K562 (cell line): ENCODE measurements around the gene SLC12A9. TPM values are rescaled to one million over a fixed set of nuclear protein-coding genes. Genes with fewer than 3 reads are reported as not detected.
A peak's percentile ranks its signal among the peaks of the same experiment; 100 is the strongest.

ENCODE experiments used
- ATF7 ChIP-seq: fragments of 450-650 bp; IDR thresholded peaks from 2 replicates; pipeline ENCODE4 v1.7.1; 2014; ENCODE audit warnings: mild to moderate bottlenecking, moderate library complexity
- BRD4 ChIP-seq: fragments of 200-600 bp; sonication (generic); IDR thresholded peaks from 2 replicates; pipeline ENCODE4 v1.6.1; 2017; ENCODE audit warnings: inconsistent platforms
- CBX1 ChIP-seq: sonication (generic); IDR thresholded peaks from 2 replicates; pipeline ENCODE4 v1.6.1; 2016; ENCODE audit warnings: antibody characterized with exemption, low read depth, mild to moderate bottlenecking
- CHD4 ChIP-seq: fragments of 200-600 bp; sonication (generic); IDR thresholded peaks from 3 replicates; pipeline ENCODE4 v1.6.1; 2012; ENCODE audit warnings: low read depth, mild to moderate bottlenecking, mixed read lengths, low read length, inconsistent platforms; ENCODE audit not compliant: insufficient read depth, insufficient replicate concordance, poor library complexity, severe bottlenecking
- DLX4 ChIP-seq: fragments of 250-450 bp; sonication (Bioruptor Pico); IDR thresholded peaks from 2 replicates; pipeline ENCODE4 v1.6.1; 2021; ENCODE audit warnings: mild to moderate bottlenecking
- HIVEP1 ChIP-seq: fragments of 250-450 bp; sonication (Bioruptor Pico); IDR thresholded peaks from 2 replicates; pipeline ENCODE4 v1.4.0; 2020; ENCODE audit warnings: mild to moderate bottlenecking
- KLF1 ChIP-seq: fragments of 450-650 bp; IDR thresholded peaks from 2 replicates; pipeline ENCODE4 v1.6.1; 2016; ENCODE audit warnings: missing genetic modification characterization, missing compliant biosample characterization
- MEF2A ChIP-seq: IDR thresholded peaks from 2 replicates; pipeline ENCODE4 v1.6.1; 2011; ENCODE audit warnings: low read depth, mild to moderate bottlenecking, low read length, moderate library complexity; ENCODE audit not compliant: control insufficient read depth
- OTX1 ChIP-seq: fragments of 450-650 bp; formaldehyde crosslinking; IDR thresholded peaks from 2 replicates; pipeline ENCODE4 v1.4.0; 2022; ENCODE audit warnings: mild to moderate bottlenecking
- PHB2 ChIP-seq: fragments of 450-650 bp; IDR thresholded peaks from 2 replicates; pipeline ENCODE4 v1.6.1; 2017; ENCODE audit warnings: low read depth
- POLR2AphosphoS2 ChIP-seq: IDR thresholded peaks from 2 replicates; pipeline ENCODE4 v1.6.1; 2012; ENCODE audit warnings: low read length, improper control_type of control experiment
- POLR3G ChIP-seq: IDR thresholded peaks from 2 replicates; pipeline ENCODE4 v1.6.1; 2011; ENCODE audit not compliant: insufficient read length, insufficient replicate concordance; ENCODE audit errors: extremely low read depth
- RB1 ChIP-seq: fragments of 450-650 bp; IDR thresholded peaks from 2 replicates; pipeline ENCODE4 v1.6.1; 2017; ENCODE audit warnings: low read depth, mild to moderate bottlenecking
- RBBP5 ChIP-seq: fragments of 200-600 bp; sonication (generic); IDR thresholded peaks from 2 replicates; pipeline ENCODE4 v1.6.1; 2012; ENCODE audit warnings: borderline replicate concordance, mild to moderate bottlenecking, low read length, control low read depth, inconsistent platforms; ENCODE audit not compliant: insufficient read depth, poor library complexity, severe bottlenecking
- RFX7 ChIP-seq: fragments of 250-450 bp; sonication (Bioruptor Pico); IDR thresholded peaks from 2 replicates; pipeline ENCODE4 v1.5.1; 2021; ENCODE audit warnings: mild to moderate bottlenecking
- SAFB ChIP-seq: fragments of 200-400 bp; formaldehyde crosslinking; IDR thresholded peaks from 2 replicates; pipeline ENCODE4 v1.6.1; 2017; ENCODE audit warnings: low read depth, low read length, borderline replicate concordance
- SMAD1 ChIP-seq: fragments of 150-350 bp; IDR thresholded peaks from 2 replicates; pipeline ENCODE4 v1.6.1; 2014; ENCODE audit warnings: low read length, low read depth; ENCODE audit not compliant: partially characterized antibody
- SNIP1 ChIP-seq: fragments of 450-650 bp; IDR thresholded peaks from 2 replicates; pipeline ENCODE4 v1.7.1; 2017; ENCODE audit warnings: low read depth, mild to moderate bottlenecking
- SREBF2 ChIP-seq: sonication (generic); formaldehyde crosslinking; IDR thresholded peaks from 2 replicates; pipeline ENCODE4 v1.4.0; 2020; ENCODE audit warnings: mild to moderate bottlenecking, missing genetic modification reagents
- SRSF1 ChIP-seq: fragments of 200-400 bp; formaldehyde crosslinking; IDR thresholded peaks from 2 replicates; pipeline ENCODE4 v1.6.1; 2017; ENCODE audit warnings: mild to moderate bottlenecking, low read depth, low read length, moderate library complexity
- ZNF174 ChIP-seq: fragments of 250-450 bp; sonication (Bioruptor Pico); IDR thresholded peaks from 2 replicates; pipeline ENCODE4 v1.4.0; 2020; ENCODE audit warnings: mild to moderate bottlenecking
- ZNF197 ChIP-seq: fragments of 200-800 bp; sonication (Bioruptor generic); IDR thresholded peaks from 2 replicates; pipeline ENCODE4 v1.6.1; 2016; ENCODE audit warnings: low read depth, missing genetic modification characterization, missing compliant biosample characterization
- ZNF586 ChIP-seq: fragments of 450-650 bp; formaldehyde crosslinking; conservative IDR thresholded peaks from 2 replicates; pipeline ENCODE4 v1.4.0; 2020; ENCODE audit warnings: mild to moderate bottlenecking, moderate library complexity
- polyA plus RNA-seq, 8 experiments: library from polyadenylated mRNA; depleted of rRNA in 4 of 8; stranded (reverse) in 5 of 8; unstranded in 3 of 8; fragments of >200 nt; fragmentation: Nextera tagmentation in 2 of 8; fragmentation: Illumina TruSeq in 1 of 8; extraction: Ambion mirVana in 2 of 8; extraction: Trizol in 1 of 8; gene quantifications; 2 replicates each; pipeline versions ENCODE4 v1.2.1 to v1.2.3, GENCODE V29; 2011 to 2014; ENCODE audit warnings: inconsistent platforms in 1 of 8, missing spikeins in 1 of 8
- total RNA-seq, 7 experiments: library from RNA; depleted of rRNA in 6 of 7; stranded (reverse); fragments of >200 nt in 6 of 7; fragmentation: Illumina TruSeq in 2 of 7; extraction: Trizol in 2 of 7; gene quantifications; 2 replicates each; pipeline versions ENCODE4 v1.2.1 to v1.2.3, GENCODE V29; 2011 to 2021; ENCODE audit warnings: low replicate concordance in 1 of 7
- TF ChIP-seq, protein P1 (sequence below): fragments of 450-650 bp; formaldehyde crosslinking; IDR thresholded peaks from 2 replicates; pipeline ENCODE4 v1.4.0; 2020; ENCODE audit warnings: mild to moderate bottlenecking, moderate library complexity
- TF ChIP-seq, protein P2 (sequence below), 2 experiments: fragments of 450-650 bp in 1 of 2; sonication (generic) in 1 of 2; formaldehyde crosslinking in 1 of 2; IDR thresholded peaks in 1 of 2; conservative IDR thresholded peaks in 1 of 2; 2 replicates each; pipeline versions ENCODE4 v1.6.1 to v1.8.1; 2016 to 2023; ENCODE audit warnings: mild to moderate bottlenecking in 2 of 2, moderate library complexity in 2 of 2, inconsistent platforms in 1 of 2, missing genetic modification reagents in 1 of 2

Gene SLC12A9
- total and polyA plus RNA-seq, 9 of the 15 experiments (the other 6 are each of a cell fraction or from before 2014, with no cell fraction given): 0.06 to 20.2 (median 10.7) TPM

DNA sequence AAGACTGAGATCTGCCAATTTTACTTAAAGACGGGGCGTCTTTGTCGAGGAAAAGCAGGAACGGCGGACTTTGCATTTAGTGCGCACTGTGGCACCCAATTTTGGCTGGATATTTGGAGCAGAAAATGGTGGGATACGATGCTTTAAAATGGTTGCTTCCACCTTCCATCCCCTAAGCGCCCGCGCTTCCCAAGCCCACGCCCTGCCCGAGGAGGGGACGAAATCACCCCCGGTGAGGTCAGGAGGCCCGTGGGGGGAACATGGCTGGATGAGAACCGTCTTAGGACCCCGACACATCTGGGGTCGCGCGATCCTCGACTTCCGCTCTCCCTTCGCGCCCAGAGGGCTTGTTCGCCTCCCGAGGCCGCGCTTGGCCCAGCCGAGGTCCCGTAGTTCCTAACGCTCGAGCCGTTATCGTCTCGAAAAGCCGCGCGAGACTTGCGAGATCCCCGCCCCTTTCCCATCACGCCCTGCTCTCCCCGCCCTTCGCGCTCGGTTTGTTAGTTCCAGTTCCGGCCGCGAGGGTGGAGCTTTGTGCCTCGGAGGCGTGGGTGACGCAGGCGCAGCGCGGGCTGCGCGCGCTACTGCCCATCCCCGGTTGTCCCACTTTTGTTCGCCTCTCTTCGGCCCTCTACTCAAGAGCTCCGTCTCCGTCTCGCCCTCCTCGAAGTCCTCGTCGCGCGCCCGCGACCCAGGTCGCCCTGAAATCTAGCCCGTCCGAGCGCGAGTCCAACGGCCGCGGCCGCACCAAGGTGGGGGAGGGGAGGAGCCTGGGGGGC is 22.3 kb downstream of the SLC12A9 start, which contains the start of gene SRRT (continued):
- TF ChIP-seq, protein P1, sequence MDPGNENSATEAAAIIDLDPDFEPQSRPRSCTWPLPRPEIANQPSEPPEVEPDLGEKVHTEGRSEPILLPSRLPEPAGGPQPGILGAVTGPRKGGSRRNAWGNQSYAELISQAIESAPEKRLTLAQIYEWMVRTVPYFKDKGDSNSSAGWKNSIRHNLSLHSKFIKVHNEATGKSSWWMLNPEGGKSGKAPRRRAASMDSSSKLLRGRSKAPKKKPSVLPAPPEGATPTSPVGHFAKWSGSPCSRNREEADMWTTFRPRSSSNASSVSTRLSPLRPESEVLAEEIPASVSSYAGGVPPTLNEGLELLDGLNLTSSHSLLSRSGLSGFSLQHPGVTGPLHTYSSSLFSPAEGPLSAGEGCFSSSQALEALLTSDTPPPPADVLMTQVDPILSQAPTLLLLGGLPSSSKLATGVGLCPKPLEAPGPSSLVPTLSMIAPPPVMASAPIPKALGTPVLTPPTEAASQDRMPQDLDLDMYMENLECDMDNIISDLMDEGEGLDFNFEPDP (CRISPR knock-in tag): peak; percentile 90; the same call in 1 of the 2 replicates
- TF ChIP-seq CBX1 (peak; percentile 92), RFX7 (CRISPR knock-in tag) (no peak), DLX4 (no peak), RB1 (peak; percentile 92), SMAD1 (no peak), RBBP5 (peak; percentile 87), KLF1 (peak; percentile 72; the same call in 1 of the 2 replicates), BRD4 (peak; percentile 97), SAFB (no peak), ATF7 (peak; percentile 88), SNIP1 (no peak), ZNF586 (CRISPR knock-in tag) (no peak; the same call in 1 of the 2 replicates), CHD4 (no peak), ZNF197 (CRISPR knock-in tag) (peak; percentile 69; the same call in 1 of the 2 replicates), PHB2 (0 out of 2 replicates have a peak, but pooled peaks have one; percentile 19), POLR3G (no peak), SRSF1 (no peak), OTX1 (CRISPR knock-in tag) (peak; percentile 98), POLR2AphosphoS2 (peak; percentile 96), MEF2A (no peak), HIVEP1 (CRISPR knock-in tag) (peak; percentile 71; the same call in 1 of the 2 replicates), SREBF2 (CRISPR knock-in tag) (no peak), ZNF174 (0 out of 2 replicates have a peak, but pooled peaks have one; percentile 52)
- TF ChIP-seq, protein P2, sequence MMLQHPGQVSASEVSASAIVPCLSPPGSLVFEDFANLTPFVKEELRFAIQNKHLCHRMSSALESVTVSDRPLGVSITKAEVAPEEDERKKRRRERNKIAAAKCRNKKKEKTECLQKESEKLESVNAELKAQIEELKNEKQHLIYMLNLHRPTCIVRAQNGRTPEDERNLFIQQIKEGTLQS (IDR thresholded peaks at IDR 0.05): no peak; the same call in 1 of the 2 replicates
- TF ChIP-seq, protein P2 (CRISPR knock-in tag; conservative IDR thresholded peaks at IDR 0.05): peak; percentile 77
